Smooth muscle cell (in vitro differentiated cells): ENCODE results near the gene ZNF423. TPM values are rescaled to one million over a fixed set of nuclear protein-coding genes. Genes with fewer than 3 reads are reported as not detected.

Source experiments
- DNase-seq: peaks from one replicate; lab custom pipeline; 2025; ENCODE audit not compliant: unreplicated experiment; lab: John Stamatoyannopoulos, UW
- H2AFZ ChIP-seq: fragments of 200-600 bp; sonication (generic); 2 replicates; pipeline ENCODE4 v1.6.0; 2016; ENCODE audit warnings: antibody characterized with exemption, low read depth, mild to moderate bottlenecking
- H3F3A ChIP-seq: fragments of 200-600 bp; sonication (generic); 2 replicates; pipeline ENCODE4 v1.6.0; 2017; ENCODE audit warnings: antibody characterized with exemption, low read depth
- H3K27ac ChIP-seq: fragments of 200-600 bp; sonication (generic); 2 replicates; pipeline ENCODE4 v1.5.1; 2016; ENCODE audit warnings: low read depth, mild to moderate bottlenecking
- H3K27me3 ChIP-seq: fragments of 200-600 bp; sonication (generic); 2 replicates; pipeline ENCODE4 v1.6.1; 2016; ENCODE audit warnings: low read depth, mild to moderate bottlenecking
- H3K36me3 ChIP-seq: fragments of 200-600 bp; sonication (generic); 2 replicates; pipeline ENCODE4 v1.5.1; 2016; ENCODE audit warnings: low read depth
- H3K4me1 ChIP-seq: fragments of 200-600 bp; sonication (generic); 2 replicates; pipeline ENCODE4 v1.5.1; 2016; ENCODE audit warnings: low read depth
- H3K4me2 ChIP-seq: fragments of 200-600 bp; sonication (generic); 2 replicates; pipeline ENCODE4 v1.6.0; 2016; ENCODE audit warnings: mild to moderate bottlenecking
- H3K4me3 ChIP-seq: fragments of 200-600 bp; sonication (generic); 2 replicates; pipeline ENCODE4 v1.5.1; 2016; ENCODE audit warnings: mild to moderate bottlenecking
- H3K79me2 ChIP-seq: fragments of 200-600 bp; sonication (generic); 2 replicates; pipeline ENCODE4 v1.6.0; 2016; ENCODE audit warnings: low read depth, mild to moderate bottlenecking
- H3K9ac ChIP-seq: fragments of 200-600 bp; sonication (generic); 2 replicates; pipeline ENCODE4 v1.6.0; 2016; ENCODE audit warnings: low read depth
- H3K9me3 ChIP-seq: fragments of 200-600 bp; sonication (generic); replicated peaks from 2 replicates; pipeline ENCODE4 v1.5.1; 2016; ENCODE audit warnings: low read depth
- H4K20me1 ChIP-seq: fragments of 200-600 bp; sonication (generic); 2 replicates; pipeline ENCODE4 v1.6.0; 2016; ENCODE audit warnings: low read depth
- CTCF ChIP-seq: fragments of 200-600 bp; sonication (generic); IDR thresholded peaks from 2 replicates; pipeline ENCODE4 v1.5.1; 2017; ENCODE audit warnings: borderline replicate concordance, mild to moderate bottlenecking, antibody characterized with exemption; ENCODE audit not compliant: insufficient read depth, poor library complexity, severe bottlenecking
- WGBS: methylation state at CpG from one replicate; pipeline ENCODE4 v1.1.7; 2016; ENCODE audit warnings: low lambda C conversion rate; 5-methylcytosine and 5-hydroxymethylcytosine counted together
- polyA plus RNA-seq: library from polyadenylated mRNA; unstranded; fragments of >200 nt; fragmentation: Nextera tagmentation; extraction: Ambion mirVana; gene quantifications from 2 replicates; pipeline ENCODE4 v1.2.1, GENCODE V29; 2016
- total RNA-seq: library from RNA; depleted of rRNA; stranded (reverse); fragments of >200 nt; gene quantifications from 2 replicates; pipeline ENCODE4 v1.2.3, GENCODE V29; 2014

The ZNF423 gene
- total and polyA plus RNA-seq, 2 experiments from 2014 or later, result 6.9 to 7.0 TPM

DNA sequence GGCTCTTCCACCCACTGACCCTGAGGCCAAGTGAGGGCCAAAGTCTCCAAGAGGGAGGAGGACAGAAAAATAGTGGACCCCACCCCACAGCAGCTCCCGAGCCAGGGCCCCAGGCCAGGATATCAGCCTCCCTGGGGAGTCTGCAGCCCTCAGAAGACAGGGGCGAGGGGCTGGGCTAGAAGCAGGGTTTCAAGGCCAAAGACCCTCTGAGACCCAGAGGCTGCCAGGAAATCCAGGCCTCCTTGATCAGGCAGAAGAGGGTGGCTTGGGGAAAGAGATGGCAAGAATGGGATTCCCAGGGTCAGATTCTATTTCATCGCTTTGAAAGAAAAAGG lies 156.1 kb downstream of the ZNF423 start:
- no peaks in the 10 kb centered on the region for H3K27me3 ChIP-seq
- 80% methylated on average over 3 of the region's 3 CpGs for WGBS
- H3F3A ChIP-seq, result peaks cover 17% of the 10 kb centered on the region
- H2AFZ ChIP-seq, result no peak overlapping the region
- H3K36me3 ChIP-seq, result no peaks in the 10 kb centered on the region
- no peak overlapping the region for H3K9ac ChIP-seq
- no peak for TF ChIP-seq CTCF
- H3K4me3 ChIP-seq, result no peak overlapping the region
- H3K4me1 ChIP-seq, result peaks cover 76% of the 10 kb centered on the region
- no peaks in the 10 kb centered on the region for H4K20me1 ChIP-seq
- no peak for DNase-seq
- peak overlapping the region; percentile 56 for H3K27ac ChIP-seq
- H3K79me2 ChIP-seq, result no peaks in the 10 kb centered on the region
- H3K4me2 ChIP-seq, result peak overlapping the region; percentile 83
- no peaks in the 10 kb centered on the region for H3K9me3 ChIP-seq

DNA sequence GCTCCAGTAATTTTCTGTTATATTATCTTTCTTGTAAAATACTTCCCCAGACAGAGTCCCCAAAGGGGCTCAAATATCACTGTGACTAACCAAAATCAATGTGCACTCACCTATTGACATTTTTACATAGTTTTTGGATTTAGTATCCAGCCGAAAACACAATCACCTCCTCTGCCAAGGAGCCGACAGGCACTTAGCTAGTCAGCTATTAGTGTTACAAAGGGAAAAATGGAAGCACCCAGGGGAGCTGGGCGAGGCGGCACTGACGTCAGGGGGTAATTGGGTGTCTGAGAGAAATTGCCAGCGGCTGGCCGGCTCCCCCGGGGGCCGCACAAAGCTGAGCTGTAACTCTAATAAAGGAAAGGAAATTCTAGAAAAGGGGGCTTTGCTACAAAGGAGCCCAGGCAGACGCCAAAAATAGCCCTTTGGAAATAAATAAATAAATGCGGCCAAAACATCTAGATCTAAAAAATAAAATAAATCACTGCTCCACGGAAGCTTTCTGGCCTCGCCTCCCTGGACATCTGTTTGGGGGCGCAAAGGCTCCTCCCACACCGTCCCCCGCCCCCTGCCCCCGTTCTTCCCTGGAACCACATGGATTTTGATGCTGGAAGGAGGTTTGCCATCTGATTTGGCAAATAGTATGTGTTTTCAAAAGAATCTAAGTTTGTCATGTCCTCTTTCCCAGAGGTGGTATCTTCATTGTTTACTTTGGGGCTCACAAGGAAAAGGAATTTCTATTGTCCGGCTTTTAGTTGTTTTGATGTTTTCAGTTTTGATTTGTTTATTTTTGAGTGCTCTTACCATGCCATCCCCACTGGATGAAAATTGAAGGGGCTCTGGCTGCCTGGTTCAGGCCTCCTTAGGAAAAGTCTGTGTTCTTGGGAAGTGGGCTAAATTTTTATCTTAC lies 156.7 kb downstream of the ZNF423 start:
- Histone ChIP-seq H3K27ac (peak overlapping the region; percentile 56), H3K36me3 (no peaks in the 10 kb centered on the region), H3K4me2 (peak overlapping the region; percentile 83), H3K4me3 (peak overlapping the region; percentile 29), H2AFZ (peak overlapping the region; percentile 58), H3K27me3 (no peaks in the 10 kb centered on the region), H3K9ac (peak overlapping the region; percentile 31), H3K4me1 (peaks cover 78% of the 10 kb centered on the region), H4K20me1 (no peaks in the 10 kb centered on the region), H3K79me2 (no peaks in the 10 kb centered on the region), H3K9me3 (no peaks in the 10 kb centered on the region), H3F3A (peaks cover 17% of the 10 kb centered on the region)
- WGBS, result 34% methylated on average over 18 of the region's 18 CpGs
- TF ChIP-seq CTCF, result no peak
- no peak for DNase-seq

DNA sequence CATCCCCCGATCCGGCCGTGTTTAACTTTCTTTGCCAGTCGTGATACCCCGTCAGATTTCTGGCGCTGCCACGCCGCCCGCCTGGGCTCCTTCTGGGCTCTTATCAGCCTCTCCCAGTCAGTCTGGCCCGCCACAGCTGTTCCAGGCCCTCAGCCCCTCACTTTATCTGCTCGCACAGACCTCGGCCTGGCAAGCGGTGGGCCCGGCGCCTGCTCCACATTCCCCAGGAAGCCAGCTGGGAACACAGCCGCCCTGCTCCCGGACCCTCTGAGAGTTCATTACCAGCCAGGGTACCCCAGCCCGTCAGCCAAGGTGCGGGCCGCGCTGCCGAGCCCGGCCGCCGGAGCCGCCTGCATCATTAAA lies 157.5 kb downstream of the ZNF423 start:
- peak overlapping the region; percentile 29 for H3K4me3 ChIP-seq
- H2AFZ ChIP-seq, result peak overlapping the region; percentile 58
- H3K4me2 ChIP-seq, result peak overlapping the region; percentile 83
- no peaks in the 10 kb centered on the region for H3K79me2 ChIP-seq
- no peak for DNase-seq
- peak overlapping the region; percentile 56 for H3K27ac ChIP-seq
- H3K4me1 ChIP-seq, result peaks cover 78% of the 10 kb centered on the region
- no peaks in the 10 kb centered on the region for H3K9me3 ChIP-seq
- peak overlapping the region; percentile 31 for H3K9ac ChIP-seq
- H3K36me3 ChIP-seq, result no peaks in the 10 kb centered on the region
- 23% methylated on average over 26 of the region's 26 CpGs for WGBS
- no peak for TF ChIP-seq CTCF
- peaks cover 17% of the 10 kb centered on the region for H3F3A ChIP-seq
- H3K27me3 ChIP-seq, result no peaks in the 10 kb centered on the region
- no peaks in the 10 kb centered on the region for H4K20me1 ChIP-seq
